Ascending aorta (tissue), 2 donors: ENCODE results near the gene CHTOP. TPM values are rescaled to one million over a fixed set of nuclear protein-coding genes. Genes with fewer than 3 reads are reported as not detected.
A peak's percentile ranks its signal among the peaks of the same experiment; 100 is the strongest.

Source experiments
- DNase-seq, 2 donors: peaks; one replicate each; pipeline ENCODE4 v3.0.0-alpha.2; 2019; ENCODE audit warnings: low spot score in 2 of 2
- H3K27ac ChIP-seq, 2 donors: fragments of 200-600 bp; sonication (generic); one replicate each; pipeline ENCODE4 v1.5.1; 2016 to 2017; ENCODE audit warnings: mild to moderate bottlenecking in 1 of 2
- H3K27me3 ChIP-seq: fragments of 200-600 bp; sonication (generic); one replicate; pipeline ENCODE4 v1.5.1; 2017
- H3K36me3 ChIP-seq, 2 donors: fragments of 200-600 bp; sonication (generic); one replicate each; pipeline ENCODE4 v1.5.1; 2016
- H3K4me1 ChIP-seq, 2 donors: fragments of 200-600 bp; sonication (generic); one replicate each; pipeline ENCODE4 v1.5.1; 2016 to 2017; ENCODE audit warnings: mild to moderate bottlenecking in 1 of 2
- H3K4me3 ChIP-seq, 2 donors: fragments of 200-600 bp; sonication (generic); one replicate each; pipeline ENCODE4 v1.5.1; 2016 to 2017; ENCODE audit warnings: mild to moderate bottlenecking in 1 of 2
- H3K9me3 ChIP-seq, 2 donors: fragments of 200-600 bp; sonication (generic); one replicate each; pipeline ENCODE4 v1.5.1; 2016
- CTCF ChIP-seq, 3 experiments: fragments of 200-600 bp in 2 of 3; fragments of 450-650 bp in 1 of 3; sonication (generic) in 2 of 3; IDR thresholded peaks; one replicate each; pipeline ENCODE4 v1.5.1; 2016 to 2019; ENCODE audit warnings: antibody characterized with exemption in 3 of 3, mild to moderate bottlenecking in 1 of 3, moderate library complexity in 1 of 3
- intact Hi-C: fragments of 100-400 bp; cut with DNase I; formaldehyde crosslinking; loops from one replicate; pipeline ENCODE4 v1.15.1; 2023
- total RNA-seq: library from RNA; depleted of rRNA; stranded (reverse); fragments of >200 nt; gene quantifications from one replicate; pipeline ENCODE4 v1.1.0, GENCODE V29; 2016

The CHTOP gene
- total RNA-seq, 1 donor from 2014 or later = 58.9 TPM

- Histone ChIP-seq H3K27ac (no peak overlapping the region), H3K4me3 (no peak overlapping the region), H3K36me3 (peaks cover 70 to 98% of the 10 kb centered on the region in 2 donors), H3K9me3 (no peaks in the 10 kb centered on the region), H3K27me3 (no peaks in the 10 kb centered on the region), H3K4me1 (peaks cover 0 to 3% of the 10 kb centered on the region in 2 donors)
- TF ChIP-seq CTCF (IDR thresholded peaks at IDR 0.05) = no peak
- intact Hi-C loops = no loop called here
- no peak for DNase-seq
These were observed 8.3 kb downstream of the CHTOP start for GRCh38 chr1:153642161-153642560.

- DNase-seq = no peak
- intact Hi-C loops = no loop called here
- no peak for TF ChIP-seq CTCF (IDR thresholded peaks at IDR 0.05)
- Histone ChIP-seq H3K27me3 (no peaks in the 10 kb centered on the region), H3K4me1 (peaks cover 0 to 3% of the 10 kb centered on the region in 2 donors), H3K9me3 (no peaks in the 10 kb centered on the region), H3K4me3 (no peak overlapping the region), H3K36me3 (peaks cover 69 to 88% of the 10 kb centered on the region in 2 donors), H3K27ac (no peak overlapping the region)
These were observed 9.2 kb downstream of the CHTOP start for GRCh38 chr1:153643100-153643499.

- intact Hi-C loops = no loop called here
- Histone ChIP-seq H3K36me3 (peaks cover 61 to 81% of the 10 kb centered on the region in 2 donors), H3K4me1 (peaks cover 0 to 3% of the 10 kb centered on the region in 2 donors)
These were observed 9.9 kb downstream of the CHTOP start for GRCh38 chr1:153643816-153644215.

GRCh38 chr1:153646672-153647345 lies 12.9 kb downstream of the CHTOP start:
- Histone ChIP-seq H3K27me3 (no peaks in the 10 kb centered on the region), H3K27ac (no peak overlapping the region), H3K4me3 (no peak overlapping the region), H3K36me3 (peaks cover 36 to 51% of the 10 kb centered on the region in 2 donors), H3K9me3 (no peaks in the 10 kb centered on the region), H3K4me1 (peaks cover 5 to 10% of the 10 kb centered on the region in 2 donors)
- DNase-seq = no peak
- TF ChIP-seq CTCF (IDR thresholded peaks at IDR 0.05) = no peak
- intact Hi-C loops = no loop called here

More at GRCh38 chr1:153643816-153644215, 9.9 kb downstream of the CHTOP start:
- no peak for DNase-seq
- Histone ChIP-seq H3K9me3 (no peaks in the 10 kb centered on the region), H3K4me3 (no peak overlapping the region), H3K27me3 (no peaks in the 10 kb centered on the region), H3K27ac (peak overlapping the region; percentile 14 to 15)
- TF ChIP-seq CTCF (IDR thresholded peaks at IDR 0.05) = no peak

- TF ChIP-seq CTCF (IDR thresholded peaks at IDR 0.05) = no peak
- H3K4me3 ChIP-seq = no peak overlapping the region
- no peak overlapping the region for H3K27ac ChIP-seq
- H3K4me1 ChIP-seq = peaks cover 5 to 10% of the 10 kb centered on the region in 2 donors
- DNase-seq = no peak
- intact Hi-C loops = no loop called here
- no peaks in the 10 kb centered on the region for H3K27me3 ChIP-seq
- H3K9me3 ChIP-seq = no peaks in the 10 kb centered on the region
- peaks cover 32 to 46% of the 10 kb centered on the region in 2 donors for H3K36me3 ChIP-seq
These were observed 13.5 kb downstream of the CHTOP start for GRCh38 chr1:153647346-153647714.
